Mesothelial cell of epicardium (in vitro differentiated cells): Measurements from ENCODE around the gene CCNL2. TPM values are rescaled to one million over a fixed set of nuclear protein-coding genes. Genes with fewer than 3 reads are reported as not detected.

Experiments used
- DNase-seq, 2 experiments: peaks; one replicate each; pipeline ENCODE4 v3.0.0; 2021; ENCODE audit warnings: low spot score in 2 of 2; ENCODE audit not compliant: unreplicated experiment in 2 of 2
- H3K27ac Mint-ChIP-seq: 2 replicates; pipeline ENCODE4 v1.8.0; 2021; ENCODE audit warnings: mixed read lengths
- H3K27me3 Mint-ChIP-seq: 2 replicates; pipeline ENCODE4 v1.8.0; 2021; ENCODE audit warnings: low read depth, mixed read lengths
- H3K36me3 Mint-ChIP-seq: 2 replicates; pipeline ENCODE4 v1.8.0; 2021; ENCODE audit warnings: mixed read lengths
- H3K4me1 Mint-ChIP-seq: 2 replicates; pipeline ENCODE4 v1.8.0; 2021; ENCODE audit warnings: mixed read lengths
- H3K4me3 Mint-ChIP-seq: 2 replicates; pipeline ENCODE4 v1.8.0; 2021; ENCODE audit warnings: mild to moderate bottlenecking, moderate library complexity, mixed read lengths
- H3K9me3 Mint-ChIP-seq: 2 replicates; pipeline ENCODE4 v1.8.0; 2021; ENCODE audit warnings: mixed read lengths
- total RNA-seq: library from RNA; stranded (reverse); gene quantifications from 3 replicates; pipeline ENCODE4 v1.2.1, GENCODE V29; 2021
- TF ChIP-seq, protein P1 (sequence below): fragments of 200-600 bp; sonication (generic); IDR thresholded peaks from one replicate; pipeline ENCODE4 v1.5.0; 2021; ENCODE audit warnings: antibody characterized with exemption; ENCODE audit not compliant: unreplicated experiment

The CCNL2 gene
- total RNA-seq, 1 donor from 2014 or later: 423 TPM

DNA sequence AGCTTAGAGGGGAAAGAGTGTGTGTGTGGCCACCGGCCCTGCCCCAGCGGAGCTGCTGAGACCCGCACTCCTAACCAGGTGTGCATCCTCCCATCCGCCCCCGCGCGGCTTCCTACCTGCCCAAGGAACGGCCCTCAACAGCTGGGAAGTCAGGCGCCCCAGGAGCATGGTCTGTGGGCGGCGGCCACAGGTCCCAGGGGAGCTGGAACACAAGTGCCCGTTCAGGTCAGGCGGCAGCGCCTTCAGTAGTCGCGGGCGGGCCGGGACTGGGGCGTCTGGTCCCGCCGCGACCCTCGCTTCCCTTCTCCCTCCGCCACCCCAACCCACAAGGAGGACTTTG lies 24.6 kb downstream of the CCNL2 start:
- Mint-ChIP-seq H3K4me1 (peaks cover 14% of the 10 kb centered on the region), H3K4me3 (peak overlapping the region; percentile 83), H3K9me3 (no peaks in the 10 kb centered on the region), H3K36me3 (no peaks in the 10 kb centered on the region), H3K27me3 (no peaks in the 10 kb centered on the region), H3K27ac (peak overlapping the region; percentile 66)
- no peak for DNase-seq
- TF ChIP-seq, protein P1, sequence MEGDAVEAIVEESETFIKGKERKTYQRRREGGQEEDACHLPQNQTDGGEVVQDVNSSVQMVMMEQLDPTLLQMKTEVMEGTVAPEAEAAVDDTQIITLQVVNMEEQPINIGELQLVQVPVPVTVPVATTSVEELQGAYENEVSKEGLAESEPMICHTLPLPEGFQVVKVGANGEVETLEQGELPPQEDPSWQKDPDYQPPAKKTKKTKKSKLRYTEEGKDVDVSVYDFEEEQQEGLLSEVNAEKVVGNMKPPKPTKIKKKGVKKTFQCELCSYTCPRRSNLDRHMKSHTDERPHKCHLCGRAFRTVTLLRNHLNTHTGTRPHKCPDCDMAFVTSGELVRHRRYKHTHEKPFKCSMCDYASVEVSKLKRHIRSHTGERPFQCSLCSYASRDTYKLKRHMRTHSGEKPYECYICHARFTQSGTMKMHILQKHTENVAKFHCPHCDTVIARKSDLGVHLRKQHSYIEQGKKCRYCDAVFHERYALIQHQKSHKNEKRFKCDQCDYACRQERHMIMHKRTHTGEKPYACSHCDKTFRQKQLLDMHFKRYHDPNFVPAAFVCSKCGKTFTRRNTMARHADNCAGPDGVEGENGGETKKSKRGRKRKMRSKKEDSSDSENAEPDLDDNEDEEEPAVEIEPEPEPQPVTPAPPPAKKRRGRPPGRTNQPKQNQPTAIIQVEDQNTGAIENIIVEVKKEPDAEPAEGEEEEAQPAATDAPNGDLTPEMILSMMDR: no peak

DNA sequence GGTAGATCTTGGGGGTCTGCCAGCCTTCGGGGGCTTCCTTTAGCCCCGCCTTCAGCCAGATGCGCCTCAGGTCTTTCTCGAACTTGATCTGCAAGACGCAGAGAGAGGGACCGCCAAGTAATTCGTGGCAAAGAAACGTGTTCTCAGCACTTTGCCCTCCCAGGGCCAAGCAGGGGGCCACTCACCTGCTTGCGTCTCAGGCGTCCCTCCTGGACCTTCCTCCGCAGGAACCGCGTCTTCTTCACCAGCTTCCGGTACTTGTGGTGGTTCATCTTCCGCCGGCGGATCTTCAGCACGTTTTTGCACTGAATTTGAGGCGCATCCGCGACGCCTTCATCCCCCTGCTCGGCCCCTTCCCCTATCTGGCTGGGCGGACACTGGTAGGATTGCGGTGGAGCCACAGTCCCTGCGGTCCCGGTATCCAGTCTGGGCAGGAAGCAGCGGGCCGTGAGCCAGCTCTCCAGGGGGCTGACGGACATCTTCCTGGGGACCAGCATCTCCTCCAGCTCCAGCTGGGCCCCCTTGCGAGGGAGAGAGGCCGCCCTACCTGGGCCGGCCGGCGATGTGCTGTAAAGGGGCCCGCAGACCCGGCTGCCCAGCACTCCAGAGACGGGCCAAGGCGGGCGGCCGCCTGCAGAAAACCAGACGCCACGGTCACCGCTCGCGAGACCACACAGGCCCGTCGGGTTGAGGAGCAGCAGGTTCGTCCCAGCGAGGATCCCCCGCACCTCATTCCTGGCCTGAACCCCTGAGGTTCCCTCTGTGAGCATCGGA lies 25.1 kb downstream of the CCNL2 start:
- Mint-ChIP-seq H3K4me1 (peaks cover 14% of the 10 kb centered on the region), H3K9me3 (no peaks in the 10 kb centered on the region), H3K4me3 (peak overlapping the region; percentile 83), H3K36me3 (no peaks in the 10 kb centered on the region), H3K27ac (peak overlapping the region; percentile 66), H3K27me3 (no peaks in the 10 kb centered on the region)
- DNase-seq: no peak
- TF ChIP-seq, protein P1: no peak

DNA sequence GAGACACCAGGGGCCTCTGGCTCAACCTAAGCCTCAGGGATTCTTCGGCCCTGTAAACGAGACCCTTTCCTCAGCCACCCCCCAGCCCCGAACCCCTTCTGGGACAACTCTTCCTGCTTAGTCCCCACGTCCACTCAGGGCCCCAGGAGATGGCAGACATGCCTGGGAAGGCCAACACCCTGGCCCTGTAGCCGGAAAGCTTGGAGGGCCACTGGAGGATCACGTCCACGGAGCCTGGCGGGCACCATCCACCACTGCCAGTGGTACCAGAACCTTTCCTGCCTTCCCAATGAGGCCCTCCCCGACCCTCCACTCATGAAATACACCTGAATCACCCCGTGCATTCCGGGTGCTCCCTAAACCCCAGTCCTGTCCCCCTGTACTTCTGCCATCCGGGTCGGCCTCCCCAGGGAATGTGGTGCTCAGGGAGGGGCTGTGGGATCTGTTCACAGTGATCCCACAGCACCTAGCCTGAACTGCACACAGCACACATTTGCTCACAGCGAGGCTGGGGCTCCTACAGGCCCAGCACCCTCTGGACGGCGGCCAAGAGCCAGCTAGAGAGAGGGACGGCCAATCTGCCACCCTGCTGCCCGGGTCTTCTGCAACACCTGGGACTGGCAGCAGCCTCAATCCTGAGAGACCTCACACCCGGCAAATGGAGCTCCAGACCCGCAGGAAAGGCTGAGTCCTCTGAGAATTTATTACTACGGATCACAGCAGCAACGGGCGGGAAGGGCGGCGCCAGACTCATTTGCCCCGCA lies 25.9 kb downstream of the CCNL2 start:
- Mint-ChIP-seq H3K27me3 (no peaks in the 10 kb centered on the region), H3K36me3 (no peaks in the 10 kb centered on the region), H3K4me1 (peaks cover 14% of the 10 kb centered on the region), H3K9me3 (no peaks in the 10 kb centered on the region), H3K4me3 (peak overlapping the region; percentile 83), H3K27ac (no peak overlapping the region)
- no peak for DNase-seq
- TF ChIP-seq, protein P1: no peak

DNA sequence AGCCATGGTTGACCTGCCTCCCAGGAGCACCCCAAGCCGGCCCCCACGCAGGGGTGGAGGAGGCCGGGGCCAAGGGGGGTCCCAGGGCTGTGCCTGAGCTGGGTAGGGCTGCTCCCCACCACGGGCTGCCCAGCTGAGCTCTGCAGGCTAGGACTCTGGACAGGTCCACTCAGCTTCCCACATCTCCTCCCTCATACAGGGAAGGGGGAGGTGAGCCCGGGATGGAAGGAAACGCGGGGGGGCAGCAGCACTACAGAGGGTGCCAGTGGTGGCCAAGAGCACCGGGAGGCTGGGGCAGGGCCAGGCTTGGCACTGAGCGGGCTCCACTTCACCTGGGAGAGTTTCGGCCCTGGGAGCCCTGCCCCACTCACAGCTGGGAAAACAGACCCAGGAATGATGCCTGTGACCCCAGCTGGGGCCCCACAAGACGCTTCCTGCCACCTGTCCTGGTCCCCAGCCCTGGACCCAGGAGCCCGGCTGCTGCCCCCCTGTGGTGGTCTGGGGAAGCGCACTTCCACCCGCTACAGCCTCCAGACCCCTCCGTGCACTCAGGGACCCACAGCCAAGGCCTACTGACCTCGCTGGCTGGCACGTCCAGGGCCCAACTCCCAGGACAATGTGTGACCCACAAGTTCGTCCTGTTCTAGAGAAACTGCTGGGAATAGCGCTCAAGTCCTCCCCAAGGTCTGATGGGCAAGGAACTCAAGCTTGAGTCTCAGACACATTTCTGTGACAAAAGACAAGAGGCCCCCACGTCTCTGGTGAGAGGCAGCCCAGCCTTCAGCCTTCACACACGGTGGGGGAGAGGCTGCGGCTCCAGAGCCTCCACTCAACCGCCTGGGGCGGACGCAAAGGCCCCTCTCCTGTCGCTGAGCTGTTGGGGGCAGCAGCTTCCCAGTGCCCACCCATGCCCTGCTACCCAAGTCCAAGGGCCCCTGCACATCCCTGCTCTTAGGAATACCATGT lies 27.1 kb downstream of the CCNL2 start:
- H3K27ac Mint-ChIP-seq: no peak overlapping the region
- H3K27me3 Mint-ChIP-seq: no peaks in the 10 kb centered on the region
- H3K9me3 Mint-ChIP-seq: no peaks in the 10 kb centered on the region
- DNase-seq: peak in 1 of 2 experiments; percentile 88
- peak overlapping the region; percentile 83 for H3K4me3 Mint-ChIP-seq
- peaks cover 14% of the 10 kb centered on the region for H3K4me1 Mint-ChIP-seq
- TF ChIP-seq, protein P1: peak; percentile 92
- no peaks in the 10 kb centered on the region for H3K36me3 Mint-ChIP-seq

DNA sequence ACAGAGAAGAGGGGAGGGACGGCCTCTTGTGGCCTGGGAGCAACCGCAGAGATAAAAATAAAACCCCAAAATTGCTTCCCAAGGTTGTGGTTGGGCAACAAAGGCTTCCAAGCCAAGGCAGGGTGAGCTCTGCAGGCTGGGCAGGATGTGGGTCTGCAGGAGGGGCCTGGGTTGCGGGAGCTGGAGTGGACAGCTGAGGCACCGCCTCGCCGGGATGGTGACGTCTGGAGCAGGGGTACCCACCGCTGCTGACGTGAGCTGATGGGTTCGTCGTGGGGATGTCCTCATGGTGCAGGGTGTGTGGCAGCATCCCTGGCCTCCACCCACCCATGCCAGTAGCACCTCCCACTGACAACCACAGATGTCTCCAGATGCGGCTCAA lies 27.8 kb downstream of the CCNL2 start:
- no peaks in the 10 kb centered on the region for H3K36me3 Mint-ChIP-seq
- H3K27ac Mint-ChIP-seq: no peak overlapping the region
- no peak overlapping the region for H3K4me3 Mint-ChIP-seq
- H3K4me1 Mint-ChIP-seq: peaks cover 14% of the 10 kb centered on the region
- no peak for DNase-seq
- TF ChIP-seq, protein P1: no peak
- H3K9me3 Mint-ChIP-seq: no peaks in the 10 kb centered on the region
- no peaks in the 10 kb centered on the region for H3K27me3 Mint-ChIP-seq
